Measurements from ENCODE around the gene PSMA4. TPM values are rescaled to one million over a fixed set of nuclear protein-coding genes. Genes with fewer than 3 reads are reported as not detected.

The PSMA4 gene
- polyA plus RNA-seq, 1 of the 3 experiments (the other 2 are of a cell fraction) = 212 TPM

GRCh38 chr15:78550815-78551214 lies 10.6 kb downstream of the PSMA4 start:
- H3K79me2 ChIP-seq (ENCODE audit: insufficient read depth) = no peaks in the 10 kb centered on the region
- DNase-seq = no peak
- POLR2A ChIA-PET = interaction anchor here (2.0 kb wide), 1 partner anchor 10 kb away, joined by 4 read pairs; no protein-coding TSS in a partner anchor
- H3K27ac ChIP-seq (ENCODE audit: low read depth in 2 of 2, low read length in 1 of 2) = no peak overlapping the region
- H3K4me2 ChIP-seq = no peak overlapping the region
- H3K4me1 ChIP-seq (ENCODE audit: control insufficient read depth in 1 of 2, insufficient read depth in 2 of 2, low read depth in 1 of 2, low read length in 1 of 2) = no peaks in the 10 kb centered on the region
- no peak overlapping the region for H2AFZ ChIP-seq (ENCODE audit: low read depth)
- no peaks in the 10 kb centered on the region for H4K20me1 ChIP-seq (ENCODE audit: insufficient read depth)
- peaks cover 11% of the 10 kb centered on the region for H3F3A ChIP-seq (replicated peaks; ENCODE audit: insufficient read depth)
- WGBS (ENCODE audit: low lambda C conversion rate) = 89% methylated on average over 3 of the region's 3 CpGs
- H3K9me2 ChIP-seq = no peaks in the 10 kb centered on the region
- no peak overlapping the region for H3K4me3 ChIP-seq (ENCODE audit: low read depth in 2 of 2, low read length in 1 of 2)
- peaks cover 41 to 47% of the 10 kb centered on the region in 2 experiments for H3K36me3 ChIP-seq (replicated peaks in 1 of 2; ENCODE audit: control insufficient read depth in 1 of 2, insufficient read depth in 2 of 2, low read length in 1 of 2)
- H3K9me3 ChIP-seq = no peaks in the 10 kb centered on the region
- H3K9ac ChIP-seq = no peak overlapping the region
- no peaks in the 10 kb centered on the region for H3K27me3 ChIP-seq (ENCODE audit: insufficient read depth)
- CTCF ChIA-PET = interaction anchor here (0.8 kb wide), 1 partner anchor 65 kb away, joined by 3 read pairs; no protein-coding TSS in a partner anchor
- TF ChIP-seq CHD2 (IDR thresholded peaks at IDR 0.05; ENCODE audit: low read length, partially characterized antibody) (no peak), MEF2A (IDR thresholded peaks at IDR 0.05; ENCODE audit: borderline replicate concordance, low read depth) (no peak), REST (IDR thresholded peaks at IDR 0.05; ENCODE audit: low read depth, low read length) (no peak), SMC3 (IDR thresholded peaks at IDR 0.05; ENCODE audit: low read depth, low read length) (no peak), NRF1 (IDR thresholded peaks at IDR 0.05; ENCODE audit: low read depth, low read length) (no peak), RAD21 (IDR thresholded peaks at IDR 0.05; ENCODE audit: low read length) (no peak), USF1 (IDR thresholded peaks at IDR 0.05; ENCODE audit: borderline replicate concordance, low read depth) (no peak), MXI1 (IDR thresholded peaks at IDR 0.05; ENCODE audit: low read depth, low read length) (no peak), RCOR1 (IDR thresholded peaks at IDR 0.05; ENCODE audit: low read length) (no peak), PBX3 (IDR thresholded peaks at IDR 0.05) (no peak)
- TF ChIP-seq, protein P1, sequence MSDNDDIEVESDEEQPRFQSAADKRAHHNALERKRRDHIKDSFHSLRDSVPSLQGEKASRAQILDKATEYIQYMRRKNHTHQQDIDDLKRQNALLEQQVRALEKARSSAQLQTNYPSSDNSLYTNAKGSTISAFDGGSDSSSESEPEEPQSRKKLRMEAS (IDR thresholded peaks at IDR 0.05; ENCODE audit: low read depth) = no peak

GRCh38 chr15:78551902-78552301 lies 11.7 kb downstream of the PSMA4 start:
- 83% methylated on average over 5 of the region's 5 CpGs for WGBS (ENCODE audit: low lambda C conversion rate)
- Histone ChIP-seq H4K20me1 (ENCODE audit: insufficient read depth) (no peaks in the 10 kb centered on the region), H2AFZ (ENCODE audit: low read depth) (no peak overlapping the region), H3K9ac (no peak overlapping the region), H3K9me3 (no peaks in the 10 kb centered on the region), H3K36me3 (replicated peaks in 1 of 2; ENCODE audit: control insufficient read depth in 1 of 2, insufficient read depth in 2 of 2, low read length in 1 of 2) (peaks cover 32 to 39% of the 10 kb centered on the region in 2 experiments), H3K79me2 (ENCODE audit: insufficient read depth) (no peaks in the 10 kb centered on the region), H3K4me1 (ENCODE audit: control insufficient read depth in 1 of 2, insufficient read depth in 2 of 2, low read depth in 1 of 2, low read length in 1 of 2) (no peaks in the 10 kb centered on the region), H3K27me3 (ENCODE audit: insufficient read depth) (no peaks in the 10 kb centered on the region), H3F3A (replicated peaks; ENCODE audit: insufficient read depth) (peaks cover 11% of the 10 kb centered on the region), H3K27ac (ENCODE audit: low read depth in 2 of 2, low read length in 1 of 2) (no peak overlapping the region), H3K9me2 (no peaks in the 10 kb centered on the region), H3K4me2 (no peak overlapping the region), H3K4me3 (ENCODE audit: low read depth in 2 of 2, low read length in 1 of 2) (no peak overlapping the region)
- no peak for DNase-seq
- ChIA-PET POLR2A (no interaction called here), CTCF (no interaction called here)
- TF ChIP-seq RAD21 (IDR thresholded peaks at IDR 0.05; ENCODE audit: low read length) (no peak), RXRA (IDR thresholded peaks at IDR 0.05; ENCODE audit: borderline replicate concordance, low read depth) (no peak), ELF1 (IDR thresholded peaks at IDR 0.05) (no peak), SIN3A (IDR thresholded peaks at IDR 0.05; ENCODE audit: borderline replicate concordance, low read depth, low read length) (no peak), FOXJ3 (CRISPR knock-in tag; IDR thresholded peaks at IDR 0.05) (no peak), PBX3 (IDR thresholded peaks at IDR 0.05) (no peak), RFX5 (IDR thresholded peaks at IDR 0.05; ENCODE audit: low read length) (no peak), MXI1 (IDR thresholded peaks at IDR 0.05; ENCODE audit: low read depth, low read length) (no peak), MEF2A (IDR thresholded peaks at IDR 0.05; ENCODE audit: borderline replicate concordance, low read depth) (no peak), GABPA (IDR thresholded peaks at IDR 0.05; ENCODE audit: low read depth) (no peak)
- TF ChIP-seq, protein P2, sequence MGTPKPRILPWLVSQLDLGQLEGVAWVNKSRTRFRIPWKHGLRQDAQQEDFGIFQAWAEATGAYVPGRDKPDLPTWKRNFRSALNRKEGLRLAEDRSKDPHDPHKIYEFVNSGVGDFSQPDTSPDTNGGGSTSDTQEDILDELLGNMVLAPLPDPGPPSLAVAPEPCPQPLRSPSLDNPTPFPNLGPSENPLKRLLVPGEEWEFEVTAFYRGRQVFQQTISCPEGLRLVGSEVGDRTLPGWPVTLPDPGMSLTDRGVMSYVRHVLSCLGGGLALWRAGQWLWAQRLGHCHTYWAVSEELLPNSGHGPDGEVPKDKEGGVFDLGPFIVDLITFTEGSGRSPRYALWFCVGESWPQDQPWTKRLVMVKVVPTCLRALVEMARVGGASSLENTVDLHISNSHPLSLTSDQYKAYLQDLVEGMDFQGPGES (IDR thresholded peaks at IDR 0.05; ENCODE audit: low read depth, low read length) = no peak

All from SK-N-SH (cell line).